ENCODE results near the gene NACA.

Gene NACA

GRCh38 chr12:56724972-56725722, at the start of gene NACA:
NACA (minus strand) TSS chr12:56725299; CDS start chr12:56724521, 778 bp downstream.
- H3K9me3 ChIP-seq (ENCODE audit: insufficient read depth, low read length) = no peaks in the 10 kb centered on the region

DNA sequence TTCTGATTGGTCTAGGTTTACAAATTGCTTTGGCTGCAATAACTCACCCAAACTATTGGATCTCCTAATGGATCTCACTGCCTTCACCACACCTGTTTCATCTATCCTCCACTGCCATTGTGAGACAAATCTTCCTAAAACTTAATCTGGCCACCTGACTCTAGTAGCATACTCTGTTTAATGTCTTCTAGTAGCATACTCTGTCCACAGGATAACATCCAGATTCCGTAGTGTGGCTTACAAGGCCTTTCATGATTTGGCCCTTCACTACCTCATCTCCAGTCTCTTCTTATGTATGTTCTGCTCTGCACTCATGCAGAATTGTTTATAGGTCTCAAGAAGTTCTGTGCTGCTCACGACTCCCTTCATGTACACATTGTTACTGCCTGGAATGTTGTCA, 48.0 kb upstream of the NACA start:
- Histone ChIP-seq H3K27me3 (ENCODE audit: insufficient read depth, insufficient read length) (no peaks in the 10 kb centered on the region), H3K9ac (ENCODE audit: insufficient read length, low read depth) (no peak overlapping the region), H3K9me3 (ENCODE audit: insufficient read depth, low read length) (peaks cover 12% of the 10 kb centered on the region), H3K4me3 (ENCODE audit: insufficient read length, low read depth) (no peak overlapping the region), H3K4me1 (ENCODE audit: insufficient read depth, insufficient read length) (peaks cover 4% of the 10 kb centered on the region), H3K36me3 (ENCODE audit: insufficient read depth, insufficient read length, low read length) (no peaks in the 10 kb centered on the region)
- DNase-seq (ENCODE audit: low read depth, low spot score) = no peak
- TF ChIP-seq SUZ12 (IDR thresholded peaks at IDR 0.05; ENCODE audit: extremely low read depth, insufficient read depth, insufficient read length) = no peak
- TF ChIP-seq YY1 (IDR thresholded peaks at IDR 0.05; ENCODE audit: insufficient read depth, insufficient read length) = no peak
- TF ChIP-seq ZNF274 (IDR thresholded peaks at IDR 0.05; ENCODE audit: low read depth, low read length) = no peak

More at GRCh38 chr12:56724972-56725722, at the start of gene NACA:
- peak; percentile 93 for DNase-seq (ENCODE audit: low read depth, low spot score)
- Histone ChIP-seq H3K4me1 (ENCODE audit: insufficient read depth, insufficient read length) (peaks cover 14% of the 10 kb centered on the region), H3K36me3 (ENCODE audit: insufficient read depth, insufficient read length, low read length) (peaks cover 65% of the 10 kb centered on the region), H3K4me3 (ENCODE audit: insufficient read length, low read depth) (peak within 1 kb of the TSS; percentile 97), H3K9ac (ENCODE audit: insufficient read length, low read depth) (peak within 1 kb of the TSS; percentile 99), H3K27me3 (ENCODE audit: insufficient read depth, insufficient read length) (no peaks in the 10 kb centered on the region)
- TF ChIP-seq YY1 (IDR thresholded peaks at IDR 0.05; ENCODE audit: insufficient read depth, insufficient read length) (peak; percentile 91), ZNF274 (IDR thresholded peaks at IDR 0.05; ENCODE audit: low read depth, low read length) (no peak)

DNA sequence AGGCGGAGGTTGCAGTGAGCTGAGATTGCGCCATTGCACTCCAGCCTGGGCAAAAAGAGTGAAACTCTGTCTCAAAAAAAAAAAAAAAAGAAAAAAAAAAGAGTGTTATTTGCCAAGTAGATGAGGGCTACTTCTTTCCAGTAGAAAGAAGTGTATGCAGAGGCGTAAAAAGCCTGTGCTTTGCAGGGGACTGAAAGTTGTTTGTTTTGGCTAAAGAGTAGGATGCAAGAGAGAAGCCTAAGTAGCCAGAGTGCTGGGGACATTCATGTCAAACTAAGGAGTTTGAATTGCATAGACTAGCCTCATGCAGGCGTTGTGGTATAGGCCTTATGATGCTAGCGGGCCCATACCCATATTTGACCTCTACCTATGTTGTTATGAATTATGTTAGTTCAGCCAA, 47.5 kb upstream of the NACA start:
- H3K4me3 ChIP-seq (ENCODE audit: insufficient read length, low read depth) = no peak overlapping the region
- H3K4me1 ChIP-seq (ENCODE audit: insufficient read depth, insufficient read length) = peaks cover 5% of the 10 kb centered on the region
- TF ChIP-seq ZNF274 (IDR thresholded peaks at IDR 0.05; ENCODE audit: low read depth, low read length) (no peak), SUZ12 (IDR thresholded peaks at IDR 0.05; ENCODE audit: extremely low read depth, insufficient read depth, insufficient read length) (no peak)
- H3K36me3 ChIP-seq (ENCODE audit: insufficient read depth, insufficient read length, low read length) = no peaks in the 10 kb centered on the region
- H3K9me3 ChIP-seq (ENCODE audit: insufficient read depth, low read length) = peaks cover 12% of the 10 kb centered on the region
- DNase-seq (ENCODE audit: low read depth, low spot score) = no peak
- H3K9ac ChIP-seq (ENCODE audit: insufficient read length, low read depth) = no peak overlapping the region
- no peaks in the 10 kb centered on the region for H3K27me3 ChIP-seq (ENCODE audit: insufficient read depth, insufficient read length)

GRCh38 chr12:56769868-56770267, 44.8 kb upstream of the NACA start:
- Histone ChIP-seq H3K27me3 (ENCODE audit: insufficient read depth, insufficient read length) (no peaks in the 10 kb centered on the region), H3K4me3 (ENCODE audit: insufficient read length, low read depth) (no peak overlapping the region), H3K4me1 (ENCODE audit: insufficient read depth, insufficient read length) (peaks cover 8% of the 10 kb centered on the region), H3K9me3 (ENCODE audit: insufficient read depth, low read length) (0 out of 2 replicates have a peak, but pooled peaks cover 4% of the 10 kb centered on the region), H3K9ac (ENCODE audit: insufficient read length, low read depth) (no peak overlapping the region), H3K36me3 (ENCODE audit: insufficient read depth, insufficient read length, low read length) (no peaks in the 10 kb centered on the region)
- no peak for DNase-seq (ENCODE audit: low read depth, low spot score)
- TF ChIP-seq ZNF274 (IDR thresholded peaks at IDR 0.05; ENCODE audit: low read depth, low read length) = no peak
- TF ChIP-seq YY1 (IDR thresholded peaks at IDR 0.05; ENCODE audit: insufficient read depth, insufficient read length) = no peak
- TF ChIP-seq SUZ12 (IDR thresholded peaks at IDR 0.05; ENCODE audit: extremely low read depth, insufficient read depth, insufficient read length) = no peak

- peaks cover 8% of the 10 kb centered on the region for H3K4me1 ChIP-seq (ENCODE audit: insufficient read depth, insufficient read length)
- no peaks in the 10 kb centered on the region for H3K27me3 ChIP-seq (ENCODE audit: insufficient read depth, insufficient read length)
- TF ChIP-seq YY1 (IDR thresholded peaks at IDR 0.05; ENCODE audit: insufficient read depth, insufficient read length) (no peak), ZNF274 (IDR thresholded peaks at IDR 0.05; ENCODE audit: low read depth, low read length) (no peak), SUZ12 (IDR thresholded peaks at IDR 0.05; ENCODE audit: extremely low read depth, insufficient read depth, insufficient read length) (no peak)
- H3K36me3 ChIP-seq (ENCODE audit: insufficient read depth, insufficient read length, low read length) = no peaks in the 10 kb centered on the region
- H3K9me3 ChIP-seq (ENCODE audit: insufficient read depth, low read length) = no peaks in the 10 kb centered on the region
- H3K4me3 ChIP-seq (ENCODE audit: insufficient read length, low read depth) = no peak overlapping the region
- DNase-seq (ENCODE audit: low read depth, low spot score) = no peak
- no peak overlapping the region for H3K9ac ChIP-seq (ENCODE audit: insufficient read length, low read depth)
Observed at GRCh38 chr12:56768424-56768823, 43.3 kb upstream of the NACA start.

- DNase-seq (ENCODE audit: low read depth, low spot score) = no peak
Observed at GRCh38 chr12:56766535-56766934, 41.4 kb upstream of the NACA start.

GRCh38 chr12:56763753-56764657, 38.9 kb upstream of the NACA start:
- Histone ChIP-seq H3K9me3 (ENCODE audit: insufficient read depth, low read length) (peaks cover 6% of the 10 kb centered on the region), H3K4me1 (ENCODE audit: insufficient read depth, insufficient read length) (peaks cover 8% of the 10 kb centered on the region), H3K27me3 (ENCODE audit: insufficient read depth, insufficient read length) (no peaks in the 10 kb centered on the region), H3K36me3 (ENCODE audit: insufficient read depth, insufficient read length, low read length) (no peaks in the 10 kb centered on the region), H3K4me3 (ENCODE audit: insufficient read length, low read depth) (no peak overlapping the region), H3K9ac (ENCODE audit: insufficient read length, low read depth) (no peak overlapping the region)
- no peak for TF ChIP-seq YY1 (IDR thresholded peaks at IDR 0.05; ENCODE audit: insufficient read depth, insufficient read length)
- no peak for DNase-seq (ENCODE audit: low read depth, low spot score)

More at GRCh38 chr12:56766535-56766934, 41.4 kb upstream of the NACA start:
- H3K9ac ChIP-seq (ENCODE audit: insufficient read length, low read depth) = no peak overlapping the region
- no peaks in the 10 kb centered on the region for H3K9me3 ChIP-seq (ENCODE audit: insufficient read depth, low read length)
- H3K36me3 ChIP-seq (ENCODE audit: insufficient read depth, insufficient read length, low read length) = no peaks in the 10 kb centered on the region
- no peak for TF ChIP-seq YY1 (IDR thresholded peaks at IDR 0.05; ENCODE audit: insufficient read depth, insufficient read length)
- no peak for TF ChIP-seq ZNF274 (IDR thresholded peaks at IDR 0.05; ENCODE audit: low read depth, low read length)
- TF ChIP-seq SUZ12 (IDR thresholded peaks at IDR 0.05; ENCODE audit: extremely low read depth, insufficient read depth, insufficient read length) = no peak
- H3K4me3 ChIP-seq (ENCODE audit: insufficient read length, low read depth) = no peak overlapping the region
- no peaks in the 10 kb centered on the region for H3K27me3 ChIP-seq (ENCODE audit: insufficient read depth, insufficient read length)
- H3K4me1 ChIP-seq (ENCODE audit: insufficient read depth, insufficient read length) = peaks cover 8% of the 10 kb centered on the region

Data from NT2/D1 (cell line).